Keratinocyte (primary cell): ENCODE results near the gene SCTR. TPM values are rescaled to one million over a fixed set of nuclear protein-coding genes. Genes with fewer than 3 reads are reported as not detected.

ENCODE experiments used
- DNase-seq: peaks from one replicate; pipeline ENCODE4 v3.0.0-alpha.2; 2011; ENCODE audit warnings: low read depth, missing footprints, low spot score
- FAIRE-seq: peaks from 2 replicates; lab custom pipeline; 2011; peaks lifted over from hg19 to GRCh38; lab: Jason Lieb, UNC
- H2AFZ ChIP-seq: 2 replicates; pipeline ENCODE4 v1.6.0; 2012; ENCODE audit warnings: low read length, control low read depth, inconsistent platforms; ENCODE audit not compliant: control insufficient read depth
- H3K27ac ChIP-seq: 2 replicates; pipeline ENCODE4 v1.5.1; 2011; ENCODE audit warnings: low read length; ENCODE audit not compliant: control insufficient read depth, insufficient read depth
- H3K27me3 ChIP-seq: 3 replicates; pipeline ENCODE4 v1.6.0; 2011; ENCODE audit warnings: low read length; ENCODE audit not compliant: control insufficient read depth, insufficient read depth; ENCODE audit errors: extremely low read depth
- H3K36me3 ChIP-seq, 2 experiments: 2 replicates in 1 of 2; 3 replicates in 1 of 2; pipeline ENCODE4 v1.5.1; 2011; ENCODE audit warnings: low read length in 2 of 2, mild to moderate bottlenecking in 1 of 2; ENCODE audit not compliant: control insufficient read depth in 2 of 2, insufficient read depth in 2 of 2; ENCODE audit errors: extremely low read depth in 1 of 2
- H3K4me1 ChIP-seq: 3 replicates; pipeline ENCODE4 v1.5.1; 2011; ENCODE audit warnings: low read length; ENCODE audit not compliant: control insufficient read depth, insufficient read depth; ENCODE audit errors: extremely low read depth
- H3K4me2 ChIP-seq: 3 replicates; pipeline ENCODE4 v1.6.0; 2011; ENCODE audit warnings: low read depth, low read length; ENCODE audit not compliant: control insufficient read depth, insufficient read depth; ENCODE audit errors: extremely low read depth
- H3K4me3 ChIP-seq, 3 experiments: fragments of 200-600 bp in 1 of 3; sonication (generic) in 1 of 3; 2 replicates in 2 of 3; 3 replicates in 1 of 3; pipeline ENCODE4 v1.5.1; 2011 to 2016; ENCODE audit warnings: low read length in 3 of 3, mild to moderate bottlenecking in 3 of 3, control low read depth in 2 of 3, inconsistent platforms in 1 of 3, low read depth in 1 of 3, mixed read lengths in 1 of 3, mixed run types in 1 of 3, moderate library complexity in 1 of 3; ENCODE audit not compliant: control insufficient read depth in 2 of 3, insufficient read depth in 2 of 3; ENCODE audit errors: extremely low read depth in 1 of 3
- H3K79me2 ChIP-seq: 2 replicates; pipeline ENCODE4 v1.6.0; 2012; ENCODE audit warnings: low read length; ENCODE audit not compliant: control insufficient read depth, insufficient read depth
- H3K9ac ChIP-seq: 3 replicates; pipeline ENCODE4 v1.6.0; 2011; ENCODE audit warnings: low read length; ENCODE audit not compliant: control insufficient read depth, insufficient read depth; ENCODE audit errors: extremely low read depth
- H3K9me1 ChIP-seq: 3 replicates; pipeline ENCODE4 v1.6.0; 2011; ENCODE audit warnings: low read length; ENCODE audit not compliant: control insufficient read depth, insufficient read depth; ENCODE audit errors: extremely low read depth
- H3K9me3 ChIP-seq: 2 replicates; pipeline ENCODE4 v1.5.1; 2012; ENCODE audit warnings: low read depth, low read length; ENCODE audit not compliant: control insufficient read depth
- H4K20me1 ChIP-seq: 3 replicates; pipeline ENCODE4 v1.6.0; 2011; ENCODE audit warnings: low read length; ENCODE audit not compliant: control insufficient read depth, insufficient read depth; ENCODE audit errors: extremely low read depth
- CTCF ChIP-seq, 3 experiments: IDR thresholded peaks in 1 of 3; conservative IDR thresholded peaks in 1 of 3; optimal IDR thresholded peaks in 1 of 3; 2 replicates in 2 of 3; 3 replicates in 1 of 3; pipeline versions ENCODE3 to v1.5.1; 2011; ENCODE audit warnings: low read length in 3 of 3, mild to moderate bottlenecking in 3 of 3, moderate library complexity in 2 of 3, control low read depth in 1 of 3, inconsistent platforms in 1 of 3; ENCODE audit not compliant: insufficient read depth in 2 of 3; ENCODE audit errors: extremely low read depth in 1 of 3
- EZH2 ChIP-seq: IDR thresholded peaks from one replicate; pipeline ENCODE4 v1.6.1; 2012; ENCODE audit warnings: inconsistent platforms, mild to moderate bottlenecking, low read length, moderate library complexity
- dilution Hi-C: fragments of 300-500 bp; cut with MboI; formaldehyde crosslinking; loops from one replicate; pipeline ENCODE4 v1.7.0; 2020; ENCODE audit warnings: low sequenced_read_pairs; ENCODE audit not compliant: extremely low pct_ligation_motif_present
- polyA plus RNA-seq, 5 experiments: library from polyadenylated mRNA; depleted of rRNA in 3 of 5; stranded (reverse) in 3 of 5; stranded (forward) in 1 of 5; unstranded in 1 of 5; fragments of >200 nt; gene quantifications; 1 replicate in 1 of 5; 2 replicates in 3 of 5; 3 replicates in 1 of 5; pipeline versions ENCODE4 v1.2.1 to v1.2.3, GENCODE V29; 2011 to 2012; ENCODE audit warnings: missing spikeins in 2 of 5, low read depth in 1 of 5, low replicate concordance in 1 of 5

SCTR gene
- polyA plus RNA-seq, 1 donor (not counting 4 experiments of a cell fraction or from before 2014, with no cell fraction given) = not detected

- H3K9me3 ChIP-seq = no peaks in the 10 kb centered on the region
- no peak overlapping the region for H2AFZ ChIP-seq
- FAIRE-seq (no peak), DNase-seq (no peak)
- H3K4me3 ChIP-seq = no peak overlapping the region
- H3K4me2 ChIP-seq = no peak overlapping the region
- dilution Hi-C loops = no loop called here
- no peak overlapping the region for H3K9ac ChIP-seq
- no peaks in the 10 kb centered on the region for H3K79me2 ChIP-seq
- no peaks in the 10 kb centered on the region for H3K4me1 ChIP-seq
- TF ChIP-seq CTCF (optimal IDR thresholded peaks at IDR 0.05 in 1 of 3, IDR thresholded peaks at IDR 0.05 in 1 of 3, conservative IDR thresholded peaks at IDR 0.05 in 1 of 3; ENCODE audit: extremely low read depth in 1 of 3, insufficient read depth in 2 of 3, low read length in 3 of 3) = no peak
- TF ChIP-seq EZH2 = no peak
- no peaks in the 10 kb centered on the region for H3K27me3 ChIP-seq
- H3K9me1 ChIP-seq = no peaks in the 10 kb centered on the region
- H4K20me1 ChIP-seq = no peaks in the 10 kb centered on the region
- no peak overlapping the region for H3K27ac ChIP-seq
- H3K36me3 ChIP-seq = no peaks in the 10 kb centered on the region
These were observed 61.1 kb downstream of the SCTR start for GRCh38 chr2:119463136-119463535.

GRCh38 chr2:119462574-119462973 lies 61.7 kb downstream of the SCTR start:
- Histone ChIP-seq H4K20me1 (no peaks in the 10 kb centered on the region), H3K9ac (no peak overlapping the region), H3K36me3 (no peaks in the 10 kb centered on the region), H3K4me3 (no peak overlapping the region), H2AFZ (no peak overlapping the region), H3K9me3 (no peaks in the 10 kb centered on the region), H3K27ac (no peak overlapping the region), H3K4me1 (no peaks in the 10 kb centered on the region), H3K79me2 (no peaks in the 10 kb centered on the region), H3K27me3 (no peaks in the 10 kb centered on the region), H3K4me2 (no peak overlapping the region), H3K9me1 (no peaks in the 10 kb centered on the region)
- FAIRE-seq (no peak), DNase-seq (no peak)
- dilution Hi-C loops = no loop called here
- TF ChIP-seq EZH2 = no peak
- TF ChIP-seq CTCF (optimal IDR thresholded peaks at IDR 0.05 in 1 of 3, IDR thresholded peaks at IDR 0.05 in 1 of 3, conservative IDR thresholded peaks at IDR 0.05 in 1 of 3; ENCODE audit: extremely low read depth in 1 of 3, insufficient read depth in 2 of 3, low read length in 3 of 3) = no peak
